ENCODE results near the gene ZNF334.

The ZNF334 gene

GRCh38 chr20:46484954-46485353, 28.4 kb downstream of the ZNF334 start:
- no peak for DNase-seq

- no peak for DNase-seq
Measured at GRCh38 chr20:46483879-46484278, 29.5 kb downstream of the ZNF334 start.

GRCh38 chr20:46482864-46483263, 30.5 kb downstream of the ZNF334 start:
- DNase-seq, result no peak

- DNase-seq, result no peak
Measured at GRCh38 chr20:46477640-46478039, 35.7 kb downstream of the ZNF334 start.

GRCh38 chr20:46477225-46477624, 36.1 kb downstream of the ZNF334 start:
- no peak for DNase-seq

- no peak for DNase-seq
Measured at GRCh38 chr20:46468508-46468907, 44.9 kb downstream of the ZNF334 start.

- no peak for DNase-seq
Measured at GRCh38 chr20:46464451-46464850, 48.9 kb downstream of the ZNF334 start.

- DNase-seq, result no peak
Measured at GRCh38 chr20:46463852-46464251, 49.5 kb downstream of the ZNF334 start.

GRCh38 chr20:46461808-46462207, 51.6 kb downstream of the ZNF334 start:
- no peak for DNase-seq

- DNase-seq, result peak; percentile 52
Measured at GRCh38 chr20:46458866-46459750, 54.3 kb downstream of the ZNF334 start.

- no peak for DNase-seq
Measured at GRCh38 chr20:46456255-46457028, 56.9 kb downstream of the ZNF334 start.

- no peak for DNase-seq
Measured at GRCh38 chr20:46455729-46456128, 57.6 kb downstream of the ZNF334 start.

Measured in NCI-H69 (cell line).